Breast epithelium (tissue), 4 donors: Measurements from ENCODE around the gene DECR2. TPM values are rescaled to one million over a fixed set of nuclear protein-coding genes. Genes with fewer than 3 reads are reported as not detected.

Experiments used
- DNase-seq, 2 donors: peaks; one replicate each; pipeline ENCODE4 v3.0.0-alpha.2; 2019; ENCODE audit warnings: low spot score in 2 of 2
- H3K27ac ChIP-seq, 2 donors: fragments of 200-600 bp; sonication (generic) in 1 of 2; one replicate each; pipeline ENCODE4 v1.5.1; 2016 to 2019; ENCODE audit warnings: mild to moderate bottlenecking in 1 of 2
- H3K27me3 ChIP-seq, 2 donors: fragments of 200-600 bp; sonication (generic) in 1 of 2; one replicate each; pipeline versions ENCODE4 v1.5.1 to v1.6.0; 2017 to 2019; ENCODE audit warnings: control low read depth in 1 of 2, mild to moderate bottlenecking in 1 of 2
- H3K36me3 ChIP-seq: fragments of 200-600 bp; one replicate; pipeline ENCODE4 v1.5.1; 2019
- H3K4me1 ChIP-seq, 2 donors: fragments of 200-600 bp; sonication (generic); one replicate each; pipeline ENCODE4 v1.5.1; 2016 to 2019; ENCODE audit warnings: control low read depth in 1 of 2
- H3K4me3 ChIP-seq, 3 donors: fragments of 200-600 bp; sonication (generic); 1 replicate in 2 of 3; 2 replicates in 1 of 3; pipeline ENCODE4 v1.5.1; 2016 to 2019; ENCODE audit warnings: mild to moderate bottlenecking in 3 of 3, moderate library complexity in 2 of 3
- H3K9me3 ChIP-seq, 2 donors: fragments of 200-600 bp; sonication (generic) in 1 of 2; one replicate each; pipeline ENCODE4 v1.5.1; 2016 to 2019; ENCODE audit warnings: control low read depth in 1 of 2
- CTCF ChIP-seq, 3 donors: fragments of 450-650 bp; IDR thresholded peaks; one replicate each; pipeline ENCODE4 v1.5.1; 2016 to 2017; ENCODE audit warnings: antibody characterized with exemption in 3 of 3, mild to moderate bottlenecking in 3 of 3, moderate library complexity in 3 of 3
- POLR2A ChIP-seq: fragments of 450-650 bp; IDR thresholded peaks from one replicate; pipeline ENCODE4 v1.6.1; 2016; ENCODE audit warnings: antibody characterized with exemption, mild to moderate bottlenecking, moderate library complexity
- POLR2AphosphoS5 ChIP-seq, 3 donors: sonication (generic); formaldehyde crosslinking; IDR thresholded peaks; one replicate each; pipeline ENCODE4 v1.6.1; 2017; ENCODE audit warnings: antibody characterized with exemption in 3 of 3
- intact Hi-C: fragments of 100-400 bp; cut with DNase I; formaldehyde crosslinking; loops from one replicate; pipeline ENCODE4 v1.15.1; 2023; ENCODE audit warnings: low total_unique reads
- total RNA-seq, 3 donors: library from RNA; depleted of rRNA; stranded (reverse); fragments of >200 nt; gene quantifications; one replicate each; pipeline ENCODE4 v1.1.0, GENCODE V29; 2016

The DECR2 gene
- total RNA-seq, 3 donors from 2014 or later: 19.4 to 30.5 (median 28.7) TPM

GRCh38 chr16:398561-399339, 2.9 kb upstream of the DECR2 start:
- H3K27me3 ChIP-seq: no peaks in the 10 kb centered on the region
- H3K4me1 ChIP-seq: no peaks in the 10 kb centered on the region
- DNase-seq: no peak
- intact Hi-C loops: no loop called here
- peak overlapping the region; percentile 73 to 91 for H3K27ac ChIP-seq
- no peak for TF ChIP-seq CTCF (IDR thresholded peaks at IDR 0.05)
- TF ChIP-seq POLR2A: no peak
- TF ChIP-seq POLR2AphosphoS5 (IDR thresholded peaks at IDR 0.05): no peak
- H3K9me3 ChIP-seq: no peaks in the 10 kb centered on the region
- no peaks in the 10 kb centered on the region for H3K36me3 ChIP-seq
- H3K4me3 ChIP-seq: no peak overlapping the region

- DNase-seq: no peak
- intact Hi-C loops: no loop called here
- no peaks in the 10 kb centered on the region for H3K9me3 ChIP-seq
- no peaks in the 10 kb centered on the region for H3K4me1 ChIP-seq
- H3K4me3 ChIP-seq: no peak overlapping the region
- TF ChIP-seq POLR2AphosphoS5 (IDR thresholded peaks at IDR 0.05) (no peak), CTCF (IDR thresholded peaks at IDR 0.05) (no peak), POLR2A (no peak)
- H3K27ac ChIP-seq: no peak overlapping the region
- no peaks in the 10 kb centered on the region for H3K36me3 ChIP-seq
- H3K27me3 ChIP-seq: no peaks in the 10 kb centered on the region
These were observed 2.2 kb upstream of the DECR2 start for GRCh38 chr16:399340-400019.

GRCh38 chr16:400061-400591, 1.6 kb upstream of the DECR2 start:
- Histone ChIP-seq H3K4me3 (peak overlapping the region in 1 of 3 donors; percentile 59), H3K4me1 (no peaks in the 10 kb centered on the region), H3K9me3 (no peaks in the 10 kb centered on the region), H3K27me3 (no peaks in the 10 kb centered on the region), H3K27ac (peak overlapping the region in 1 of 2 donors; percentile 93), H3K36me3 (no peaks in the 10 kb centered on the region)
- no peak for DNase-seq
- TF ChIP-seq POLR2A (no peak), CTCF (IDR thresholded peaks at IDR 0.05) (no peak), POLR2AphosphoS5 (IDR thresholded peaks at IDR 0.05) (no peak)
- intact Hi-C loops: no loop called here

- Histone ChIP-seq H3K9me3 (no peaks in the 10 kb centered on the region), H3K4me1 (no peaks in the 10 kb centered on the region), H3K36me3 (no peaks in the 10 kb centered on the region), H3K4me3 (no peak overlapping the region), H3K27me3 (no peaks in the 10 kb centered on the region), H3K27ac (no peak overlapping the region)
- TF ChIP-seq POLR2A: no peak
- no peak for TF ChIP-seq POLR2AphosphoS5 (IDR thresholded peaks at IDR 0.05)
- TF ChIP-seq CTCF (IDR thresholded peaks at IDR 0.05): no peak
- intact Hi-C loops: no loop called here
- DNase-seq: no peak
These were observed 3.3 kb downstream of the DECR2 start for GRCh38 chr16:404971-405486.
